CD4-positive, alpha-beta T cell (primary cell): ENCODE results near the gene LMO7. TPM values are rescaled to one million over a fixed set of nuclear protein-coding genes. Genes with fewer than 3 reads are reported as not detected.

Experiments used
- ATAC-seq: fragments of 200-7000 bp; cut with Tn5 transposase; one replicate; pipeline ENCODE4 v1.10.0; 2022; ENCODE audit warnings: mild to moderate bottlenecking; ENCODE audit not compliant: poor library complexity
- CTCF ChIA-PET: fragments of 350-600 bp; sonication (Branson Sonifier 250); formaldehyde crosslinking; loops from one replicate; lab custom pipeline; 2021; ENCODE audit warnings: antibody characterized with exemption, inconsistent platforms; lab: Charles Lee
- POLR2A ChIA-PET: fragments of 350-600 bp; sonication (Branson Sonifier 250); formaldehyde crosslinking; loops from one replicate; lab custom pipeline; 2021; ENCODE audit warnings: antibody characterized with exemption, inconsistent platforms; lab: Charles Lee
- DNase-seq, 14 experiments: peaks; one replicate each; pipeline ENCODE4 v3.0.0-alpha.2; 2013 to 2020; ENCODE audit warnings: mixed read lengths in 2 of 14
- H3K27ac ChIP-seq, 2 donors: one replicate each; pipeline versions ENCODE4 v1.5.1 to v1.7.0; 2013; ENCODE audit warnings: low read length in 2 of 2, low read depth in 1 of 2, mild to moderate bottlenecking in 1 of 2
- H3K27me3 ChIP-seq, 2 experiments: 1 replicate in 1 of 2; 2 replicates in 1 of 2; pipeline versions ENCODE4 v1.6.1 to v1.7.0; 2013; ENCODE audit warnings: low read length in 2 of 2, control low read depth in 1 of 2, mild to moderate bottlenecking in 1 of 2, moderate library complexity in 1 of 2; ENCODE audit not compliant: insufficient read depth in 2 of 2, control insufficient read depth in 1 of 2
- H3K36me3 ChIP-seq: one replicate; pipeline ENCODE4 v1.6.1; 2013; ENCODE audit warnings: low read length, control low read depth; ENCODE audit not compliant: insufficient read depth
- H3K4me1 ChIP-seq: one replicate; pipeline ENCODE4 v1.6.1; 2013; ENCODE audit warnings: low read length, control low read depth; ENCODE audit not compliant: insufficient read depth
- H3K4me3 ChIP-seq: one replicate; pipeline ENCODE4 v1.5.1; 2013; ENCODE audit warnings: mild to moderate bottlenecking, low read length, moderate library complexity
- H3K9me3 ChIP-seq, 2 experiments: 1 replicate in 1 of 2; 2 replicates in 1 of 2; pipeline versions ENCODE4 v1.6.1 to v1.7.0; 2013; ENCODE audit warnings: low read length in 2 of 2, mild to moderate bottlenecking in 2 of 2, control low read depth in 1 of 2, moderate library complexity in 1 of 2; ENCODE audit not compliant: control insufficient read depth in 1 of 2, insufficient read depth in 1 of 2
- H3K27ac Mint-ChIP-seq: one replicate; pipeline ENCODE4 v1.8.0; 2020; ENCODE audit warnings: mixed read lengths
- H3K27me3 Mint-ChIP-seq: one replicate; pipeline ENCODE4 v1.8.0; 2021; ENCODE audit warnings: mixed read lengths
- H3K36me3 Mint-ChIP-seq: one replicate; pipeline ENCODE4 v1.8.0; 2021; ENCODE audit warnings: low read depth, mixed read lengths
- H3K4me1 Mint-ChIP-seq: one replicate; pipeline ENCODE4 v1.8.0; 2021; ENCODE audit warnings: low read depth, mixed read lengths
- H3K4me3 Mint-ChIP-seq: one replicate; pipeline ENCODE4 v1.8.0; 2020; ENCODE audit warnings: mild to moderate bottlenecking, mixed read lengths
- H3K9me3 Mint-ChIP-seq: one replicate; pipeline ENCODE4 v1.8.0; 2020; ENCODE audit warnings: mixed read lengths
- intact Hi-C, 2 experiments: fragments of 100-400 bp; cut with DNase I in 1 of 2; cut with micrococcal nuclease in 1 of 2; formaldehyde crosslinking; loops; one replicate each; pipeline versions ENCODE4 v1.15.1 to v1.9.0; 2023 to 2025; cut with DNase I, micrococcal nuclease
- total RNA-seq, 174 experiments: library from RNA in 2 of 174; stranded (reverse) in 2 of 174; gene quantifications; one replicate each; pipeline ENCODE4 v1.2.3 and lab custom pipeline; 2021 to 2026
- TF ChIP-seq, protein P1 (sequence below): fragments of 200-600 bp; IDR thresholded peaks from one replicate; pipeline ENCODE4 v1.8.0; 2022; ENCODE audit warnings: antibody characterized with exemption, mild to moderate bottlenecking

LMO7 gene
- total RNA-seq, 2 experiments from 2014 or later: 35.2 to 36.3 TPM

DNA sequence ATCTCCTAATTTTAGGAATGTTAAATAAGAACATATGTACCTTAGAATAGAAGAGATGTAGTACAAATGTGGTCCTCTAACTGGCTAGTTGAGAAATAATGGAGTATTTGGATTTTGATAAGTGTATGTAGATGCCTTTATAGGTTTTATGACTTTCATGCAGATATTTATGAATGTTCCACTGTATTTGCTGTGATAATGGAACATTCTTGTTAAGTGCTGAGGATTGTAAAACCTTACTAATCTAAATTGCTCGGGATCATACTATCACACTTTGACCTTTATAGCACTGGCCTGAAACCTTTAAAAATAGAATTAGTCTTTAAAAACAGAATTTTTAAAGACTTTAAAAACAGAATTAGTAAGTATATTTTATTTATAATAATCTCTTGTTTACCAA, 135.1 kb downstream of the LMO7 start:
- H3K4me3 ChIP-seq: no peak overlapping the region
- TF ChIP-seq, protein P1, sequence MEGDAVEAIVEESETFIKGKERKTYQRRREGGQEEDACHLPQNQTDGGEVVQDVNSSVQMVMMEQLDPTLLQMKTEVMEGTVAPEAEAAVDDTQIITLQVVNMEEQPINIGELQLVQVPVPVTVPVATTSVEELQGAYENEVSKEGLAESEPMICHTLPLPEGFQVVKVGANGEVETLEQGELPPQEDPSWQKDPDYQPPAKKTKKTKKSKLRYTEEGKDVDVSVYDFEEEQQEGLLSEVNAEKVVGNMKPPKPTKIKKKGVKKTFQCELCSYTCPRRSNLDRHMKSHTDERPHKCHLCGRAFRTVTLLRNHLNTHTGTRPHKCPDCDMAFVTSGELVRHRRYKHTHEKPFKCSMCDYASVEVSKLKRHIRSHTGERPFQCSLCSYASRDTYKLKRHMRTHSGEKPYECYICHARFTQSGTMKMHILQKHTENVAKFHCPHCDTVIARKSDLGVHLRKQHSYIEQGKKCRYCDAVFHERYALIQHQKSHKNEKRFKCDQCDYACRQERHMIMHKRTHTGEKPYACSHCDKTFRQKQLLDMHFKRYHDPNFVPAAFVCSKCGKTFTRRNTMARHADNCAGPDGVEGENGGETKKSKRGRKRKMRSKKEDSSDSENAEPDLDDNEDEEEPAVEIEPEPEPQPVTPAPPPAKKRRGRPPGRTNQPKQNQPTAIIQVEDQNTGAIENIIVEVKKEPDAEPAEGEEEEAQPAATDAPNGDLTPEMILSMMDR: no peak
- POLR2A ChIA-PET: no interaction called here
- CTCF ChIA-PET: no interaction called here
- H3K27me3 ChIP-seq: no peaks in the 10 kb centered on the region
- Mint-ChIP-seq H3K36me3 (peaks cover 18% of the 10 kb centered on the region), H3K4me1 (peaks cover 17% of the 10 kb centered on the region), H3K27me3 (no peaks in the 10 kb centered on the region), H3K4me3 (no peak overlapping the region), H3K9me3 (no peaks in the 10 kb centered on the region), H3K27ac (no peak overlapping the region)
- H3K36me3 ChIP-seq: no peaks in the 10 kb centered on the region
- H3K27ac ChIP-seq: no peak overlapping the region
- intact Hi-C loops: no loop called here
- ATAC-seq: no peak
- H3K4me1 ChIP-seq: no peaks in the 10 kb centered on the region
- no peaks in the 10 kb centered on the region for H3K9me3 ChIP-seq
- DNase-seq: no peak

- H3K4me1 Mint-ChIP-seq: peaks cover 11% of the 10 kb centered on the region
- intact Hi-C loops: no loop called here
These were observed 135.7 kb downstream of the LMO7 start for GRCh38 chr13:75771818-75772217.

DNA sequence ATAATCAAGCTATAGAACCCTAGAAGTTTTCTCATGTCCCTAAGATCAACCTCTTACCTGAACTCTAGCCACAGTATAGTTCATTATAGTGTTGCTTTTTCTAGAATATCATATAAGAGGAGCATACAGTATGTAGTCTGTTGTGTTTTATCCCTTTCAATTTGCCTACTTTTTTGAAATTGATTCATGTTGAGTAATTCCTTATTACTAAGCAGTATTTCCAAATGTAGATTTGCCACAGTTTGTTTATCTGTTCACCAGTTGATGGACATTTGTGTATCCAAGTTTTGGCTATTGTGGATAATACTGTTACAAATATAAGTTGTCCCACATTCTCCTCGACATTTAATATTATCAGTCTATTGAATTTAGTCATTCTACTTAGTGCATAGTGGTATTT, 138.0 kb downstream of the LMO7 start:
- no peaks in the 10 kb centered on the region for H3K36me3 ChIP-seq
- H3K27me3 ChIP-seq: no peaks in the 10 kb centered on the region
- H3K27ac ChIP-seq: no peak overlapping the region
- DNase-seq (no peak), ATAC-seq (no peak)
- TF ChIP-seq, protein P1: no peak
- Mint-ChIP-seq H3K36me3 (peaks cover 25% of the 10 kb centered on the region), H3K9me3 (no peaks in the 10 kb centered on the region), H3K4me1 (no peaks in the 10 kb centered on the region), H3K27me3 (no peaks in the 10 kb centered on the region), H3K27ac (no peak overlapping the region), H3K4me3 (no peak overlapping the region)
- H3K9me3 ChIP-seq: peaks cover 0 to 4% of the 10 kb centered on the region in 2 experiments
- H3K4me3 ChIP-seq: no peak overlapping the region
- intact Hi-C loops: no loop called here
- H3K4me1 ChIP-seq: no peaks in the 10 kb centered on the region
- POLR2A ChIA-PET: no interaction called here
- CTCF ChIA-PET: no interaction called here

More at GRCh38 chr13:75771818-75772217, 135.7 kb downstream of the LMO7 start:
- Mint-ChIP-seq H3K9me3 (no peaks in the 10 kb centered on the region), H3K27ac (no peak overlapping the region), H3K27me3 (no peaks in the 10 kb centered on the region), H3K4me3 (no peak overlapping the region), H3K36me3 (peaks cover 20% of the 10 kb centered on the region)
- no peak for DNase-seq
- CTCF ChIA-PET: no interaction called here
- Histone ChIP-seq H3K4me3 (no peak overlapping the region), H3K9me3 (no peaks in the 10 kb centered on the region), H3K4me1 (no peaks in the 10 kb centered on the region), H3K27me3 (no peaks in the 10 kb centered on the region), H3K27ac (no peak overlapping the region), H3K36me3 (no peaks in the 10 kb centered on the region)
- no peak for ATAC-seq
- POLR2A ChIA-PET: no interaction called here
- TF ChIP-seq, protein P1: no peak
